Spinal cord (tissue), 10 donors: ENCODE data around the gene GUCY1A1. TPM values are rescaled to one million over a fixed set of nuclear protein-coding genes. Genes with fewer than 3 reads are reported as not detected.

Experiments
- DNase-seq, 6 donors: peaks; one replicate each; pipeline versions ENCODE4 v3.0.0 to v3.0.0-alpha.2; 2013 to 2015; ENCODE audit warnings: low spot score in 6 of 6, low read depth in 4 of 6
- H3K27ac ChIP-seq: one replicate; pipeline ENCODE4 v1.5.1; 2013; ENCODE audit warnings: low read depth, low read length, control low read depth
- H3K27me3 ChIP-seq: one replicate; pipeline ENCODE4 v1.6.1; 2013; ENCODE audit warnings: low read length; ENCODE audit not compliant: control insufficient read depth, insufficient read depth
- H3K36me3 ChIP-seq: one replicate; pipeline ENCODE4 v1.6.1; 2013; ENCODE audit warnings: low read length; ENCODE audit not compliant: control insufficient read depth, insufficient read depth
- H3K4me1 ChIP-seq: one replicate; pipeline ENCODE4 v1.6.1; 2013; ENCODE audit warnings: low read length; ENCODE audit not compliant: control insufficient read depth, insufficient read depth
- H3K4me3 ChIP-seq: one replicate; pipeline ENCODE4 v1.5.1; 2013; ENCODE audit warnings: low read depth, low read length, control low read depth
- H3K9me3 ChIP-seq: one replicate; pipeline ENCODE4 v1.6.1; 2013; ENCODE audit warnings: low read length; ENCODE audit not compliant: control insufficient read depth, insufficient read depth
- WGBS: methylation state at CpG from one replicate; pipeline ENCODE4 v1.1.5; 2013; ENCODE audit warnings: missing lambda C conversion rate; ENCODE audit not compliant: insufficient coverage; 5-methylcytosine and 5-hydroxymethylcytosine counted together
- polyA plus RNA-seq, 2 donors: library from polyadenylated mRNA; unstranded; fragments of 120-200 nt; gene quantifications; one replicate each; pipeline ENCODE4 v1.2.1, GENCODE V29; 2013; ENCODE audit not compliant: insufficient read length in 2 of 2
- total RNA-seq, 2 donors: library from RNA; depleted of rRNA in 1 of 2; stranded (reverse); fragments of 120-200 nt in 1 of 2; fragments of >200 nt in 1 of 2; gene quantifications; one replicate each; pipeline versions ENCODE4 v1.2.3 to v1.2.4, GENCODE V29; 2013 to 2014
- donor health status: healthy.

GUCY1A1 gene
- total and polyA plus RNA-seq, 4 donors: 23.3 to 84.7 (median 58.9) TPM

- no peak overlapping the region for H3K4me3 ChIP-seq
- H3K9me3 ChIP-seq: no peaks in the 10 kb centered on the region
- H3K27me3 ChIP-seq: no peaks in the 10 kb centered on the region
- no peaks in the 10 kb centered on the region for H3K4me1 ChIP-seq
- H3K27ac ChIP-seq: no peak overlapping the region
- no peak for DNase-seq
- no CpG with 5 or more reads among the region's 1 CpG for WGBS
- H3K36me3 ChIP-seq: no peaks in the 10 kb centered on the region
Measured at GRCh38 chr4:155657985-155658680, 8.5 kb upstream of the GUCY1A1 start.

DNA sequence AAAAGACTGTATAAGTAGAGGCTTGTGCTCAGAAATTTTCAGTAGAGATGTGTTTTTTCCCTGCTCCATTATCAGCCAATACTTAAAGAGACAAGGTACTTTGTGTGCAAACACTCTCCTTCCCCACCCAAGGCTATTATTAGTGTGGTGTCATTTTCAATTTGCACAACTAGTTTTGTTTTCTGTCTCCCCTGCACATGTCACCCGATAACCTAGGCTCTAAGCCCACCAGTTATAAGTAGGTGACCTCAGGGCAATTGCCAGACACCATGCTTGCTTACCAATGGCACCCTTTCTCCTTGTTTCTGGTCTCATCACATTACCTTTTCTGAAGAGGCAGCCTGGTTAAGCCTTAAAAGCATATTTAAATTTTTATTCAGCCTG, 8.0 kb upstream of the GUCY1A1 start:
- Histone ChIP-seq H3K4me3 (no peak overlapping the region), H3K27me3 (no peaks in the 10 kb centered on the region), H3K27ac (no peak overlapping the region), H3K9me3 (no peaks in the 10 kb centered on the region), H3K4me1 (no peaks in the 10 kb centered on the region), H3K36me3 (no peaks in the 10 kb centered on the region)
- 92% methylated on average over 1 of the region's 1 CpG for WGBS
- DNase-seq: no peak

- no CpG with 5 or more reads among the region's 1 CpG for WGBS
- no peak overlapping the region for H3K4me3 ChIP-seq
- no peak overlapping the region for H3K27ac ChIP-seq
- H3K4me1 ChIP-seq: no peaks in the 10 kb centered on the region
- H3K27me3 ChIP-seq: no peaks in the 10 kb centered on the region
- peak in 1 of 6 donors; percentile 60 for DNase-seq
- H3K36me3 ChIP-seq: no peaks in the 10 kb centered on the region
- no peaks in the 10 kb centered on the region for H3K9me3 ChIP-seq
Measured at GRCh38 chr4:155659176-155659575, 7.5 kb upstream of the GUCY1A1 start.

DNA sequence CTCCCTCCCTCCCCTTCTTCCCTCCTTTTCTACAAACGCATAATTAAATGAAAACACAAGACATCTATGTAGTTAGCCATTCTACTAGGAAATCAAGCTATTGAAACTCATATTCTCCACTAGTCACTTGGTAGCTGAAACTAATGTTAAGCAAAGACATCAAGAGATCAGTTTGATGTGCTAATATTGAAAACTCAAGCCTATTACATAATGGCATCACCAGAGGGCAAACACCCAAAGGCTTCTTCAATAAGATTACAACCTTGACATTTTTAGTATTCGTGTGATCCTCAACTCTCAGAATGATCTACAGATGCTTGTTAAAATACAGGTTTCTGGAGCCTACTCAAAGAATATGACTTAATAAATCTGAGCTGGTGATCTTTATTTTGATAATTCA, 6.2 kb upstream of the GUCY1A1 start:
- Histone ChIP-seq H3K9me3 (no peaks in the 10 kb centered on the region), H3K4me3 (no peak overlapping the region), H3K27me3 (no peaks in the 10 kb centered on the region), H3K36me3 (no peaks in the 10 kb centered on the region), H3K4me1 (no peaks in the 10 kb centered on the region), H3K27ac (no peak overlapping the region)
- no CpG with 5 or more reads among the region's 2 CpGs for WGBS
- no peak for DNase-seq

GRCh38 chr4:155665054-155665453, 1.6 kb upstream of the GUCY1A1 start:
- Histone ChIP-seq H3K4me3 (no peak overlapping the region), H3K4me1 (peaks cover 13% of the 10 kb centered on the region), H3K27ac (no peak overlapping the region), H3K36me3 (no peaks in the 10 kb centered on the region), H3K27me3 (peaks cover 2% of the 10 kb centered on the region), H3K9me3 (no peaks in the 10 kb centered on the region)
- no CpG with 5 or more reads among the region's 2 CpGs for WGBS
- DNase-seq: no peak

DNA sequence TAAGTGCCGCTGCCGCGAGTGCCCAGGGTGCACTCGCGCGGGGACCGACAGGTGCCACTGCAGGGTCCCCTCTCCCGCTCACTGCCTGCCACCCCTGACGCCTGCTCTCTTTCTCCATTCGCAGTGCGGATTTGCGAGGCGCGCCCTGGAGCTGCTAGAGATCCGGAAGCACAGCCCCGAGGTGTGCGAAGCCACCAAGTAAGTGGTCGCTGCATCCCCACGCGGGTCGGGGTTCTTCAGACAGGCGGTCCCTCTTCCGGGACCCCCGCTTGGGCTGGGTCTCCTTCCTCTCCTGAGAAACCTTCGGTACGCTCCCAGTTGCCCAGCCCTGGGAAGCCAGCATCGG, 547 bp downstream of the GUCY1A1 start:
- H3K27me3 ChIP-seq: peaks cover 2% of the 10 kb centered on the region
- H3K4me1 ChIP-seq: peaks cover 13% of the 10 kb centered on the region
- peak overlapping the region; percentile 70 for H3K4me3 ChIP-seq
- H3K36me3 ChIP-seq: no peaks in the 10 kb centered on the region
- peak overlapping the region; percentile 68 for H3K27ac ChIP-seq
- DNase-seq: peak in 2 of 6 donors; percentile 42 to 47
- WGBS: 0% methylated on average over 26 of the region's 27 CpGs
- H3K9me3 ChIP-seq: no peaks in the 10 kb centered on the region

GRCh38 chr4:155667568-155668511, 1.2 kb downstream of the GUCY1A1 start:
- H3K36me3 ChIP-seq: no peaks in the 10 kb centered on the region
- DNase-seq: peak in 5 of 6 donors; percentile 36 to 90 (median 56)
- H3K4me1 ChIP-seq: peaks cover 13% of the 10 kb centered on the region
- peaks cover 2% of the 10 kb centered on the region for H3K27me3 ChIP-seq
- H3K4me3 ChIP-seq: peak overlapping the region; percentile 70
- WGBS: under 1% methylated on average over 66 of the region's 71 CpGs
- peak overlapping the region; percentile 79 for H3K27ac ChIP-seq
- no peaks in the 10 kb centered on the region for H3K9me3 ChIP-seq

DNA sequence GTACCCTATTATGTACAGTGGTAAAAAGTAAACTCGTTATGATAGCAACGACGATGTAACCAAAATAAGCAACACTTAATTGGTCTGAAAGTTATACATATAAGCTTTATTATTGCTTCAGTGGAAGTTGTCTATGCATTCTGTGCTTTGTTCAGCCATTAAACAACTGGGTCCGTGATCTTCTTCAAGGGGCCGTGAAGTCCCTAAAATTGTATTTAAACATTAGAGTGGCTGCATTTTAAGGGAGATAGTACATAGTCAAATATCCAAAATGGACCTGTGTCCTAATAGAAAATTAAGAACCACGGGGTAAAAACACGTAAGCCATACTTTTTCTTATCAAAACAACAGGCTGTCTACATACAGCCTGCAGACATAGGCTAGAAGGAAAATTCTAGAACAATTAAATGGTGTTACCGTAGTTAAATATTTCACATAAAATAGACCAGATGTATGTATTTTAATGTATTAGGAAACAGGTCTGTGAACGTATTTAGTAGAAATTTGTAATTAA, 2.1 kb downstream of the GUCY1A1 start:
- Histone ChIP-seq H3K4me3 (peak overlapping the region; percentile 69), H3K9me3 (no peaks in the 10 kb centered on the region), H3K27me3 (peaks cover 2% of the 10 kb centered on the region), H3K4me1 (peaks cover 13% of the 10 kb centered on the region), H3K27ac (no peak overlapping the region), H3K36me3 (no peaks in the 10 kb centered on the region)
- peak in 1 of 6 donors; percentile 25 for DNase-seq
- WGBS: 80% methylated on average over 2 of the region's 9 CpGs

- WGBS: no CpG with 5 or more reads among the region's 2 CpGs
- Histone ChIP-seq H3K9me3 (no peaks in the 10 kb centered on the region), H3K4me1 (peaks cover 5% of the 10 kb centered on the region)
Measured at GRCh38 chr4:155672342-155672741, 5.7 kb downstream of the GUCY1A1 start.

More at GRCh38 chr4:155672342-155672741, 5.7 kb downstream of the GUCY1A1 start:
- no peak overlapping the region for H3K4me3 ChIP-seq
- no peak for DNase-seq
- H3K27ac ChIP-seq: no peak overlapping the region
- no peaks in the 10 kb centered on the region for H3K27me3 ChIP-seq
- H3K36me3 ChIP-seq: no peaks in the 10 kb centered on the region
